ENCODE measurements around the gene ZNF598.

DNA sequence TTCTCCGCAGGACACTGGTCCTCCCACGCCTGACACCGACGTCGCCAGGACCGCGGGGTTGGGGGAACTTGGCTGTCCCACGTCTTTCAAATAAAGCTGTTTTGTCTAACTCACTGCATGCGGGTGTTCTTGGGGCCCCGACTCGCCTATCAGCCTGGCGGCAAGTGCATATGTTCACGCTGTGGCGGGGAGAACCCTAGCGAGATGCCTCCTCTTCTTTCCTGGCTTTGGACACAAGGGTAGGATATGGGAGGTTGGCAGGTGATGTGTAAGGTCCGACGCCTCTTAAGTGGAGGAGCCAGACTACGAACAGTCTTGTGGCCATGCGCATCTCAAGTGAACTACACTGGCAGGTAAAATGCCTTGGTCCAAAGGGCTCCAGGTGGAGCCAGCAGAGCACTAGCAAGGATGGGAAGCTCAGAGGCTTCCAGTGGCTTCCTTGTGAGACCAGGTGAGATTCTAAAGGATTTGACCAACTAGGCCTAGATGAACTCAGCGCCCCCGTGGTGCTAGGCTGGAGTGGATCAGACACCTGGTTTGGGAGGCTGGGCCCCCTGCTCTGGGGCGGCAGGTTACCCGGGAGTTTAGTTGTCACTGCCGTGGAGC lies 44.1 kb downstream of the ZNF598 start:
- no peak for TF ChIP-seq POLR2A (IDR thresholded peaks at IDR 0.05)
- TF ChIP-seq, protein P1, sequence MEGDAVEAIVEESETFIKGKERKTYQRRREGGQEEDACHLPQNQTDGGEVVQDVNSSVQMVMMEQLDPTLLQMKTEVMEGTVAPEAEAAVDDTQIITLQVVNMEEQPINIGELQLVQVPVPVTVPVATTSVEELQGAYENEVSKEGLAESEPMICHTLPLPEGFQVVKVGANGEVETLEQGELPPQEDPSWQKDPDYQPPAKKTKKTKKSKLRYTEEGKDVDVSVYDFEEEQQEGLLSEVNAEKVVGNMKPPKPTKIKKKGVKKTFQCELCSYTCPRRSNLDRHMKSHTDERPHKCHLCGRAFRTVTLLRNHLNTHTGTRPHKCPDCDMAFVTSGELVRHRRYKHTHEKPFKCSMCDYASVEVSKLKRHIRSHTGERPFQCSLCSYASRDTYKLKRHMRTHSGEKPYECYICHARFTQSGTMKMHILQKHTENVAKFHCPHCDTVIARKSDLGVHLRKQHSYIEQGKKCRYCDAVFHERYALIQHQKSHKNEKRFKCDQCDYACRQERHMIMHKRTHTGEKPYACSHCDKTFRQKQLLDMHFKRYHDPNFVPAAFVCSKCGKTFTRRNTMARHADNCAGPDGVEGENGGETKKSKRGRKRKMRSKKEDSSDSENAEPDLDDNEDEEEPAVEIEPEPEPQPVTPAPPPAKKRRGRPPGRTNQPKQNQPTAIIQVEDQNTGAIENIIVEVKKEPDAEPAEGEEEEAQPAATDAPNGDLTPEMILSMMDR (IDR thresholded peaks at IDR 0.05) = no peak
